HCT116 (cell line): ENCODE results near the gene NDST3. TPM values are rescaled to one million over a fixed set of nuclear protein-coding genes. Genes with fewer than 3 reads are reported as not detected.

Source experiments
- ATAC-seq: fragments of 200-7000 bp; cut with Tn5 transposase; 2 replicates; pipeline ENCODE4 v1.9.1; 2020; ENCODE audit warnings: mild to moderate bottlenecking, moderate library complexity
- BruUV-seq: library from RNA; stranded (reverse); fragments of 400-500 nt; replicated peaks from 2 replicates; lab custom pipeline; 2021; lab: Mats Ljungman, UMichigan
- CTCF ChIA-PET: fragments of 300-600 bp; sonication (Branson Sonifier 250); formaldehyde crosslinking; loops from one replicate; lab custom pipeline; 2021; ENCODE audit warnings: antibody characterized with exemption; lab: Charles Lee
- POLR2A ChIA-PET: fragments of 300-600, 350-600 bp; sonication (Branson Sonifier 250); formaldehyde crosslinking; loops from one replicate; lab custom pipeline; 2021; ENCODE audit warnings: antibody characterized with exemption; lab: Charles Lee
- RAD21 ChIA-PET, 2 experiments: fragments of 300-600 bp; sonication (Branson Sonifier 250); formaldehyde crosslinking; loops; one replicate each; lab custom pipeline; 2023; ENCODE audit warnings: low total read pairs in 2 of 2; ENCODE audit not compliant: uncharacterized antibody in 2 of 2, unreplicated experiment in 2 of 2, low non-redundant PET in 1 of 2; lab: Charles Lee
- DNase-seq: peaks from one replicate; pipeline ENCODE4 v3.0.0-alpha.2; 2010; ENCODE audit warnings: low read depth, low spot score
- H2AFZ ChIP-seq: fragments of 200-600 bp; shearing (Covaris generic), sonication (generic); 2 replicates; pipeline ENCODE4 v1.6.1; 2017; ENCODE audit warnings: low read depth, mixed run types, mixed read lengths, antibody characterized with exemption, low read length; ENCODE audit not compliant: poor library complexity, severe bottlenecking
- H3K27ac ChIP-seq: 2 replicates; pipeline ENCODE4 v1.5.1; 2012; ENCODE audit warnings: low read depth, low read length
- H3K27me3 ChIP-seq: fragments of 200-600 bp; sonication (generic); 2 replicates; pipeline ENCODE4 v1.6.1; 2016; ENCODE audit warnings: mixed run types, low read length, mixed read lengths; ENCODE audit not compliant: insufficient read depth
- H3K36me3 ChIP-seq, 2 experiments: fragments of 200-500 bp in 1 of 2; fragments of 200-600 bp in 1 of 2; sonication (Bioruptor generic) in 1 of 2; sonication (generic) in 1 of 2; 2 replicates each; pipeline versions ENCODE4 v1.5.1 to v1.6.1; 2014 to 2016; ENCODE audit warnings: low read length in 2 of 2, inconsistent platforms in 1 of 2, mixed read lengths in 1 of 2, mixed run types in 1 of 2; ENCODE audit not compliant: insufficient read depth in 2 of 2, control insufficient read depth in 1 of 2
- H3K4me1 ChIP-seq, 2 experiments: fragments of 200-600 bp in 1 of 2; sonication (generic) in 1 of 2; 2 replicates each; pipeline versions ENCODE4 v1.5.1 to v1.6.1; 2012 to 2017; ENCODE audit warnings: low read length in 2 of 2, inconsistent platforms in 1 of 2, mild to moderate bottlenecking in 1 of 2, mixed read lengths in 1 of 2, mixed run types in 1 of 2, moderate library complexity in 1 of 2; ENCODE audit not compliant: insufficient read depth in 2 of 2, control insufficient read depth in 1 of 2
- H3K4me2 ChIP-seq: fragments of 200-600 bp; sonication (generic); 2 replicates; pipeline ENCODE4 v1.6.1; 2017; ENCODE audit warnings: mixed run types, low read length, mixed read lengths
- H3K4me3 ChIP-seq, 2 experiments: fragments of 200-600 bp in 1 of 2; sonication (generic) in 1 of 2; replicated peaks in 1 of 2; 2 replicates each; pipeline ENCODE4 v1.5.1; 2011 to 2016; ENCODE audit warnings: low read length in 2 of 2, control low read depth in 1 of 2, low read depth in 1 of 2, mild to moderate bottlenecking in 1 of 2, mixed read lengths in 1 of 2, mixed run types in 1 of 2
- H3K79me2 ChIP-seq: fragments of 200-600 bp; sonication (generic); 2 replicates; pipeline ENCODE4 v1.6.1; 2017; ENCODE audit warnings: mild to moderate bottlenecking, mixed run types, low read length, moderate library complexity, mixed read lengths; ENCODE audit not compliant: insufficient read depth
- H3K9ac ChIP-seq: fragments of 200-600 bp; sonication (generic); 2 replicates; pipeline ENCODE4 v1.6.1; 2016; ENCODE audit warnings: low read length, mixed read lengths
- H3K9me2 ChIP-seq: fragments of 200-600 bp; sonication (generic), shearing (Covaris generic); 2 replicates; pipeline ENCODE4 v1.6.1; 2017; ENCODE audit warnings: mixed run types, mild to moderate bottlenecking, moderate library complexity; ENCODE audit not compliant: insufficient read depth
- H3K9me3 ChIP-seq, 2 experiments: fragments of 200-500 bp in 1 of 2; fragments of 200-600 bp in 1 of 2; sonication (Bioruptor generic) in 1 of 2; sonication (generic) in 1 of 2; 2 replicates each; pipeline ENCODE4 v1.6.1; 2014 to 2017; ENCODE audit warnings: low read length in 2 of 2, mixed read lengths in 2 of 2, inconsistent platforms in 1 of 2, low read depth in 1 of 2, mild to moderate bottlenecking in 1 of 2, mixed run types in 1 of 2, moderate library complexity in 1 of 2; ENCODE audit not compliant: control insufficient read depth in 1 of 2, insufficient read depth in 1 of 2
- H4K20me1 ChIP-seq: fragments of 200-600 bp; sonication (generic), shearing (Covaris generic); 2 replicates; pipeline ENCODE4 v1.6.1; 2017; ENCODE audit warnings: mixed run types, mild to moderate bottlenecking, moderate library complexity; ENCODE audit not compliant: insufficient read depth
- ATF3 ChIP-seq: IDR thresholded peaks from 2 replicates; pipeline ENCODE4 v1.6.1; 2012
- CEBPB ChIP-seq: IDR thresholded peaks from 2 replicates; pipeline ENCODE4 v1.6.1; 2012; ENCODE audit warnings: low read depth
- ELF1 ChIP-seq: IDR thresholded peaks from 2 replicates; pipeline ENCODE4 v1.6.1; 2012; ENCODE audit warnings: low read depth, borderline replicate concordance
- EZH2phosphoT487 ChIP-seq: fragments of 200-600 bp; IDR thresholded peaks from 2 replicates; pipeline ENCODE4 v1.6.1; 2018; ENCODE audit warnings: antibody characterized with exemption, borderline replicate concordance
- POLR2AphosphoS5 ChIP-seq: IDR thresholded peaks from 2 replicates; pipeline ENCODE4 v1.6.1; 2011; ENCODE audit warnings: mild to moderate bottlenecking, low read depth, low read length, moderate library complexity
- RAD21 ChIP-seq: IDR thresholded peaks from 2 replicates; pipeline ENCODE4 v1.6.1; 2012; ENCODE audit warnings: low read depth, mild to moderate bottlenecking
- REST ChIP-seq: IDR thresholded peaks from 2 replicates; pipeline ENCODE4 v1.6.1; 2012; ENCODE audit warnings: low read depth
- SIN3A ChIP-seq: IDR thresholded peaks from 2 replicates; pipeline ENCODE4 v1.6.1; 2012; ENCODE audit warnings: low read depth
- SRF ChIP-seq: IDR thresholded peaks from 2 replicates; pipeline ENCODE4 v1.6.1; 2012; ENCODE audit warnings: low read depth
- intact Hi-C: fragments of 100-400 bp; cut with micrococcal nuclease; formaldehyde crosslinking; loops from 2 replicates; pipeline ENCODE4 v1.10.0; 2022
- total RNA-seq: library from RNA; stranded (reverse); gene quantifications from one replicate; pipeline ENCODE4 v1.2.1, GENCODE V29; 2021; ENCODE audit not compliant: unreplicated experiment

NDST3 gene
- total RNA-seq, 1 experiment from 2014 or later: not detected

DNA sequence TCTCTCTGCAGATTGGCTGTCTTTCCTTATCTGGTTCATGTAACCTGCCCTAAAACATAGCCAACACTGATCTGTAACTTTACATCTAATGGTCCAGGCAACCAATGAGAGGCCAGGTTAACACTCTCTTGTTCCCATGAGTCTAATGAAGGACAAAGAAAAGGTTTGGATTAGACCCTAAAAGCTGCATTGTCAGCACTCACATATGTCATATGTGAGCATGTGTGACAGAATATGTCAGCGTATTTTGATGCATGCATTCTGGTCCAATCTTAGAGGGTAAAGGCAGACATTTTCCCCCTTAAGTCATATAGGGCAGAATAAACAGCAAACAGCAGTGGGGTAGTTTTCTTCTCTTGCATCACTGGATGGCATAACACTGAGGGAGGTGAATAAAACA is 3.7 kb downstream of the NDST3 start:
- Histone ChIP-seq H3K4me2 (no peak overlapping the region), H3K9ac (no peak overlapping the region), H3K4me3 (no peak overlapping the region), H3K4me1 (peaks cover 0 to 7% of the 10 kb centered on the region in 2 experiments; a peak in 3 of 4 replicates), H3K27me3 (no peaks in the 10 kb centered on the region), H2AFZ (no peak overlapping the region), H3K9me2 (no peaks in the 10 kb centered on the region), H4K20me1 (no peaks in the 10 kb centered on the region), H3K9me3 (no peaks in the 10 kb centered on the region), H3K27ac (no peak overlapping the region), H3K36me3 (no peaks in the 10 kb centered on the region), H3K79me2 (no peaks in the 10 kb centered on the region)
- ChIA-PET RAD21 (no interaction called here), CTCF (no interaction called here), POLR2A (no interaction called here)
- DNase-seq (no peak), ATAC-seq (no peak)
- intact Hi-C loops: no loop called here
- TF ChIP-seq RAD21 (no peak), ATF3 (no peak), ELF1 (no peak), POLR2AphosphoS5 (no peak), SIN3A (no peak), SRF (no peak), EZH2phosphoT487 (no peak), CEBPB (no peak), REST (no peak)
- BruUV-seq: no TSS peak
